ENCODE measurements around the gene ABTB2. TPM values are rescaled to one million over a fixed set of nuclear protein-coding genes. Genes with fewer than 3 reads are reported as not detected.

Gene ABTB2
- total RNA-seq, 1 experiment from 2014 or later: 5.5 TPM

DNA sequence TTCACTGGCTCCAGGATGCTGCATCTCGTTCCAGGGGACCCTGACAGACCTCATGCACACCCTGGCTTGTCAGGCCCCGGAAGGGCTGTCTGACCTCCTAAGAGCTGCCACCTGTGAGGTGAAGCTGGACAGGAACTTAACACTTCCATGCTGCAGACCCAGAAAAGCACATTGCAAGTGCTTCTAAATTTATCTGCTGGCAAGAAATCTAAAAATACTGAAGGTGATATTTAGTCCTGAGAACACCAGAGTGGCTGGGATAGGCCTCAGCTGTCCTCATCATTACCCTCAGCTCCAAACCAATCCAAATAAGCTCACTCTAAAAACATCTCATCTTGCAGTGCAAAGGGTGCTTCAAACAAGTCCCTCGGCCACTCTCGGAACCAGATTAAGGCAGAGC, 46.7 kb downstream of the ABTB2 start:
- Histone ChIP-seq H4K5ac (ENCODE audit: insufficient read length, low read depth, low read length) (no peak overlapping the region), H2BK5ac (ENCODE audit: insufficient read length, low read length) (no peak overlapping the region), H3K23ac (ENCODE audit: insufficient read length, low read depth, low read length) (no peak overlapping the region), H3K4ac (ENCODE audit: low read depth, low read length) (no peak overlapping the region), H3K79me2 (ENCODE audit: insufficient read depth, low read length) (no peaks in the 10 kb centered on the region), H4K8ac (replicated peaks; ENCODE audit: insufficient read length, low read depth, low read length) (no peak overlapping the region), H3K4me1 (ENCODE audit: insufficient read depth, low read length) (peaks cover 9% of the 10 kb centered on the region), H3K27me3 (ENCODE audit: insufficient read depth, low read length) (no peaks in the 10 kb centered on the region), H2BK20ac (ENCODE audit: low read depth, low read length, poor library complexity, severe bottlenecking) (no peak overlapping the region), H3K4me2 (ENCODE audit: insufficient read depth, insufficient read length, low read length) (no peak overlapping the region), H3K18ac (ENCODE audit: insufficient read length, low read depth, low read length) (no peak overlapping the region), H3K14ac (ENCODE audit: insufficient read depth, low read length) (no peak overlapping the region), H2AFZ (ENCODE audit: low read length) (no peak overlapping the region), H3K79me1 (ENCODE audit: insufficient read depth, low read depth, low read length, poor library complexity, severe bottlenecking) (no peaks in the 10 kb centered on the region), H3K27ac (ENCODE audit: insufficient read length, low read depth, low read length) (no peak overlapping the region), H2BK120ac (ENCODE audit: low read depth, low read length, poor library complexity, severe bottlenecking) (no peak overlapping the region), H3K56ac (ENCODE audit: insufficient read length, low read depth, low read length) (no peak overlapping the region), H2AK5ac (ENCODE audit: insufficient read length, low read length) (no peak overlapping the region), H2BK15ac (ENCODE audit: low read depth, low read length) (no peak overlapping the region), H3K9ac (ENCODE audit: extremely low read depth, insufficient read length, low read length) (no peak overlapping the region), H3K9me3 (ENCODE audit: control insufficient read depth, low read depth, low read length) (no peaks in the 10 kb centered on the region), H3K23me2 (ENCODE audit: insufficient read length, low read depth, low read length, poor library complexity, severe bottlenecking) (no peaks in the 10 kb centered on the region), H4K91ac (ENCODE audit: insufficient read length, low read depth, low read length) (no peak overlapping the region), H3T11ph (ENCODE audit: low read length) (no peak overlapping the region), H2BK12ac (ENCODE audit: insufficient read length, low read depth, low read length) (no peak overlapping the region), H4K20me1 (ENCODE audit: control insufficient read depth, insufficient read depth, insufficient read length) (no peaks in the 10 kb centered on the region)
- H3K36me3 Mint-ChIP-seq (ENCODE audit: insufficient read depth in 1 of 3, low read depth in 3 of 3): no peaks in the 10 kb centered on the region
- no peak overlapping the region for H3K4me3 Mint-ChIP-seq
- DNase-seq: no peak
- H3K27ac Mint-ChIP-seq: peak overlapping the region in 1 of 3 experiments; percentile 68; a peak in 1 of 7 replicates
- WGBS (ENCODE audit: extremely low coverage, insufficient read length, low lambda C conversion rate): no CpG with 5 or more reads among the region's 4 CpGs
- no peaks in the 10 kb centered on the region for H3K9me3 Mint-ChIP-seq
- no peaks in the 10 kb centered on the region for H3K27me3 Mint-ChIP-seq (ENCODE audit: low read depth)
- H3K4me1 Mint-ChIP-seq: peaks cover 35% of the 10 kb centered on the region in 2 experiments
- TF ChIP-seq CTCF (conservative IDR thresholded peaks at IDR 0.05): no peak
